IMR-90 (cell line): Measurements from ENCODE around the gene TAP2. TPM values are rescaled to one million over a fixed set of nuclear protein-coding genes. Genes with fewer than 3 reads are reported as not detected.

Experiments
- CTCF ChIP-seq: conservative IDR thresholded peaks from 2 replicates; pipeline ENCODE4 v1.5.1; 2012; ENCODE audit warnings: mild to moderate bottlenecking, low read depth, low read length, improper control_type of control experiment
- NFE2L2 ChIP-seq: fragments of 150-350 bp; IDR thresholded peaks from 2 replicates; pipeline ENCODE4 v1.6.1; 2016; ENCODE audit warnings: low read depth, mild to moderate bottlenecking, low read length
- polyA plus RNA-seq, 3 experiments: library from polyadenylated mRNA; depleted of rRNA; stranded (reverse); fragments of >200 nt; gene quantifications; 2 replicates each; pipeline ENCODE4 v1.2.3, GENCODE V29; 2012; ENCODE audit warnings: low replicate concordance in 1 of 3
- total RNA-seq: library from RNA; depleted of rRNA; stranded (reverse); fragments of >200 nt; gene quantifications from 2 replicates; pipeline ENCODE4 v1.2.3, GENCODE V29; 2012
- TF ChIP-seq, protein P1 (sequence below): fragments of 150-350 bp; IDR thresholded peaks from 2 replicates; pipeline ENCODE4 v1.6.1; 2017; ENCODE audit warnings: mild to moderate bottlenecking, antibody characterized with exemption, low read length, low read depth

Gene TAP2
- total and polyA plus RNA-seq, 2 of the 4 experiments (the other 2 are of a cell fraction), result 6.6 to 11.4 TPM

DNA sequence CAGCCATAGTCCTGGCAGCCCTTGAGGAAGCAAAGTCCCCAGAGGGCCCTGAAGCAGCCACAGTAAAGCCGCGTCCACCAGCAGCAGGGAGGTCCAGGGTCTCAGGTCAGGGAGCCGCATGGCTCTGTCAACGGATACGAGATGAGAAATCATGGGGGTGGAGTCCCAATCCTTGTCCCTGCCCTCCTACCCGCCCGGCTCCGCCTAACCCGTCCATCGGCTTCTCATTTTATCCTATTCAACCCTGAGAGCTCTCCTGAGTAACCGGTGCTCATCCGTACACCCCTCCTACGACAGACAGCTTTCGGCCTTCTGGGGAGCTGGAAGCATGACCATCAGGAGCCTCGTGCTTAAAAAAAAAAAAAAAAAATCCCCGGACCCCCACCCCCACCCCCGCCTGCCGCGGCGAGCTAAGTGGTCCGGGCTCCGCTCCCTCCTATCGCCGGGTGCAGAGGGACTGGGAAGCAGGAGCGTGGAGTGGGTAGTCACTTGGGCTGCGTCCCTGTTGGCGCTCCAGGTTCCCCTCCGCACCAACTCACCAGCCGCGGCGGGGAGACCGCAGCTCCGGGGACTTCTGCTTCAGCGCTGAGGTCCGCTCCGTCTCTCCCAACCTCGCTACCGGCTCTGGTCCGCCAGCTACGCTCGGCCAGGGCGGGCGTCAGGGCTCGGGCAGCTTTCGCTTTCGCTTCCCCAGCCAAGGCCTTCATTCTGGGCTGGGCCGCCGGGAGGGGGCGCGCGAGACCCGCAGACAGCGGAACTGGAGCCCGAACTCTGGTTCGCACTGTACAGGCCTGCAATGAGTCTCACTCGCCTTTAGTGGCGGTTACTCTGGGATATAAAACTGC lies at the start of gene TAP2 (continued):
- TF ChIP-seq CTCF (peak; percentile 98), NFE2L2 (no peak)
- TF ChIP-seq, protein P1, sequence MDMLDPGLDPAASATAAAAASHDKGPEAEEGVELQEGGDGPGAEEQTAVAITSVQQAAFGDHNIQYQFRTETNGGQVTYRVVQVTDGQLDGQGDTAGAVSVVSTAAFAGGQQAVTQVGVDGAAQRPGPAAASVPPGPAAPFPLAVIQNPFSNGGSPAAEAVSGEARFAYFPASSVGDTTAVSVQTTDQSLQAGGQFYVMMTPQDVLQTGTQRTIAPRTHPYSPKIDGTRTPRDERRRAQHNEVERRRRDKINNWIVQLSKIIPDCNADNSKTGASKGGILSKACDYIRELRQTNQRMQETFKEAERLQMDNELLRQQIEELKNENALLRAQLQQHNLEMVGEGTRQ, result no peak
